Endometrial microvascular endothelial cells (primary cell): Measurements from ENCODE around the gene MOSPD2. TPM values are rescaled to one million over a fixed set of nuclear protein-coding genes. Genes with fewer than 3 reads are reported as not detected.

ENCODE experiments used
- in situ Hi-C: cut with HindIII; loops from 2 replicates; pipeline ENCODE4 v1.10.0; 2017; ENCODE audit warnings: low sequenced_read_pairs, low pct_unique_long_range_greater_than_20kb; ENCODE audit errors: inconsistent ontology term
- total RNA-seq: library from RNA; depleted of rRNA; stranded (reverse); fragments of >200 nt; gene quantifications from one replicate; pipeline ENCODE4 v1.2.3, GENCODE V29; 2015; ENCODE audit errors: inconsistent ontology term

MOSPD2 gene
- total RNA-seq, 1 donor from 2014 or later, result 9.3 TPM

DNA sequence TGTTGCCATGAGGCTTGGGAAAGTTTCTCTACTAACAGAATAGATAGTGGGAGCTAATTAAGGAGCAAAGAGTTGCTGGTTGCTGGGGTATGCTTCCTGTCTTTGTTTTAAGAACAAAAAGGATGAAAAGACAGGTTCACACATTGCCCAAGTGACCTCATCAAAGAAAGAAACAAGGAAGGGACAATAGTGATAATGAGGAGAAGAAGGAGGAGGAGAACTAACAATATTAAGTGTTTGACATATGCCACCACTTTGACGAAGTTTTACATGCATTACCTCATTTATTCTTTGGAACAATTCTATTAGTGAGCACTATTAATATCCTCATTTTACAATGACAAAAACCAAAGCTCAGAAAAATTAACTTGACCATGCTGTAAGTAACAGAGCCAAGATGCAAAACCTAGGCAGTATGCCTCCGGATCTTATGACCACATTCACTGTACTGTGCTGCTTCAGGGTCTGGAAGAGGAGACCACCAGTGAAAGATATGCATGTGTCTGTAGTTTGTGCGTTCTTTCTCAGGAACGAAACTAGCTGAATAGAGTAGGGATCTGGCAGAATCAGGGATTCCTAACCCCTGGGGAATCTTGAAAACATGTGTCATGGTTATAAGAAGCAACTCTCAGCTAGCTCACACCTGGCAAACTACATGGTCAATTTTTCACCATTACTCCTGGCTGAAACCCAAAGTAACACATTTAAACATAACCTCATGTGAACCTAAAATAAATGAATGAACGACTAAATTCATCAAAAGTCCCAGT lies 83.8 kb downstream of the MOSPD2 start:
- in situ Hi-C loops, result no loop called here

DNA sequence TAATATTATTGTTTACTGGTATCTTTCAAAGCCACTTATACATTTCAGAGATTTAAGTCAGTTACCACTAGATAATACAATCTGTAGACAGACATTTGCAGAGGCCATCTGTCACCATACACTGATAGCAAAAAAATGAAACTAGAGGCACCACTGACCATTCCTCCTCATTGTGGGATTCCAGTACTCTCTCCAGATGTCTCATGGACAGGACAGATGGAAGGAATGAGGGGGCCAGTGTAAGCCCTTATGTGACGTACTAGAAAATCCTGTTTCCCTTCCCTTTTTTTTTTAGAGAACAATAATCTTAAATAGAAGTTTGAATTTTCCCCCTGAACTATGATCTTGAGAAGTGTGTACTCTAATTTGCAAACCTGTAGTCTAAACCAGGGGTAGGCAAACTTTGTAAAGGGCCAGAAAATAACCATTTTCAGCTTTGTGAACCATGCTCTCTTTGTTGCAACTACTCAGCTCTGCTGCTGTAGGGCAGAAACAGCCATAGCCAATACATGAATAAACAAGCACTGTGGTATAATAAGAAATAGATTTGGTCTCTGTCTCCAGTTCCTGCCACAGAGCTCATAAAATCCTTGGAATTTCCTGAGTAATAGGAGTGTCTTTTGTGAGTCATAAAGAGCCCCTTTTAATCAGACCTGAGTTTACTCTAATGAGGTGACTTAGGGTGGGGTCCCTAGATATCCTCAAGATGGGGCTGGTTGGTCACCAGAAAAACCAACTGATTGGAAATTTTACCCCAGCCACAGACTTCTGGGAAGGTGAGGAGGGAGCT lies 90.4 kb downstream of the MOSPD2 start:
- in situ Hi-C loops, result no loop called here

DNA sequence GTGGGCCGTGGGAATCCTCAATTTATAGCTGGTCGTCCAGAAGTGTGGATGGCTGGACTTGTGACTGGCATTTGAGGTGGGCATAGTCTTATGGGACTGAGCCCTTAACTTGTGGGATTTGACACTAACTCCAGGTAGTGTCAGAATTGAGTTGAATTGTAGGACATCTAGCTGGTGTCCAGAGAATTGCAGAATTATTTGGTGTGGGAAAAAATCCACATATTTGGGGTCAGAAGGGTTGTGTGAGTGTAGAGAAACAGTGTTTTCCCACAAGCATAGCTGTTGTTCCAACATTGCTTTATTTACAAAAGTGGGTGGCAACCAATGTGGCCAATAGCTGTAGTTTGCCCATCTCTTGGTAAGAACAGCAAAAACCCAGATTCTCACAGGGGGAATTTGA lies 91.3 kb downstream of the MOSPD2 start:
- in situ Hi-C loops, result no loop called here

Other genes starting within 250 kb of the MOSPD2 start
- gene FANCB, start 352 bp upstream of the MOSPD2 start, total RNA-seq, result 6.5 TPM